Midbrain (tissue), 1 donor: ENCODE results near the gene C19orf47.

Experiments
- DNase-seq: peaks from one replicate; lab custom pipeline; 2025; lab: John Stamatoyannopoulos, UW

C19orf47 gene

GRCh38 chr19:40315812-40316470 is 32.3 kb downstream of the C19orf47 start:
- DNase-seq = no peak

- no peak for DNase-seq
Measured at GRCh38 chr19:40314656-40315055, 33.5 kb downstream of the C19orf47 start.

GRCh38 chr19:40313229-40313983 is 34.8 kb downstream of the C19orf47 start:
- DNase-seq = no peak

DNA sequence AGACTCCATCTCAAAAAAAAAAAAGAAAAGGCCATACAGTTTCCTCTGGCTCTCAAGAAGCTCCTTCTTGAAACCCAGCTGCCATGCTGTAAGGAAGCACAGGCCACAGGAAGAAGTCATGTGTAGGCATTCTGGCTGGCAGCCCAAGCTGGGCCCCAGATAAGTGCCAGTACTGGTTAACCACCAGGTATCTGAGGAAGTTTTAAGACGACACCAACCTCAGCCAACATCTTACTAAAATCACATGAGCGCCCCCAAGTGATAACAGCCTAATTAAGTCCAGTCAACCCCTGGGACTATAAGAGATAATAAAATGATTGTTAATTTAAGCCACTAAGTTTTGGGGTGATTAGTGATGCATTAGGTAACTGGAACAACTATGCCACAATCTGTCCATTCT is 35.7 kb downstream of the C19orf47 start:
- no peak for DNase-seq

- no peak for DNase-seq
Measured at GRCh38 chr19:40309666-40310065, 38.5 kb downstream of the C19orf47 start.

- peak; percentile 82 for DNase-seq
Measured at GRCh38 chr19:40305403-40305802, 42.8 kb downstream of the C19orf47 start.

- no peak for DNase-seq
Measured at GRCh38 chr19:40304306-40304705, 43.9 kb downstream of the C19orf47 start.

DNA sequence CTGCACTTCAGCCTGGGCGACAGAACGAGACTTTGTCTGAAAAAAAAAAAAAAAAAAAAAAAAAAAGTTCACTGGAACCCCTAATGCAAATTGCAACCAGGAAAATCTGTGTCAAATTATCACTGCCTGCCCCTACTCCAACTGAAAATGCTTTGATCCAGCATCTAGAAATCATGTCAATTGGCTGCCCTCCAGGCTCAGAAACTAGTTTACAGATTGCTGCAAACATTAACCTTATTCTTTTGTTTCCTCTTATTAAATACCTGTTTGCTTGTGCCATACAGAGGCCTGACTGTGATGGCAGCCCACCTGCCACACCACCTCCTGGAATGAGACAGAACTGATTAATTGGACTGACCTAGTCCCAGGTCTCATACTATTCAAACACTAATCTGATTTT is 44.4 kb downstream of the C19orf47 start:
- no peak for DNase-seq

DNA sequence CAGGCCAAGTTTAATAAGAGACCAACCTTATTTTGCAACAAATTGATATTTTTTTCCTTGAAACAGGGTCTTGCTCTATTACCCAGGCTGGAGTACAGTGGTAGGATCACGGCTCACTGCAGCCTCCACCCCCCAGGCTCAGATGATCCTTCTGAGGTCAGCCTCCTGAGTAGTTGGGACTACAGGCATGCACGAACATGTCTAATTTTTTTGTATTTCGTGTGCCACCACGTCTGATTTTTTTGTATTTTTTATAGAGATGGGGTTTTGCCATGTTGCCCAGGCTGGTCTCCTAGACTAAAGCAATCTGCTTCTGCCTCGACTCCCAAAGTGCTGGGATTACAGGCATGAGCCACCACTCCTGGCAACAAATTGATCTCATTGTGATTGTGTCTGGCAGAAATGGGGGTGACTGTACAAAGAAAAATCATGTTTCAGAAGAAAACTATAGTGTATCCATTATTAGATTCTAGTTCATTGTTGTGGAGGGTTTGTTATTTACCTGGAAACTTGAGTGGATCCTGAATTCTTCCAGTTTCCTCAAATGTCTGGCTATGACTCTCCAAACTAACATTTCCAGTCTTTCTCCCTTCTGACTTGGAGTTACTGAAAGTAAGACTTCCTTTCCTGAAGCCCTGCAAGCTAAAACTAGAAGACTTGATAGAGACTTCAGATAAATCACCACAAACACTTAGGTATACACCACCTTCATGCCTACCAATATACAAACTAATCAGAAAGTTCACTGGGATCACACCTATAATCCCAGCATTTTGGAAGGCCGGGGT is 45.8 kb downstream of the C19orf47 start:
- no peak for DNase-seq

- DNase-seq = no peak
Measured at GRCh38 chr19:40300668-40301067, 47.5 kb downstream of the C19orf47 start.

DNA sequence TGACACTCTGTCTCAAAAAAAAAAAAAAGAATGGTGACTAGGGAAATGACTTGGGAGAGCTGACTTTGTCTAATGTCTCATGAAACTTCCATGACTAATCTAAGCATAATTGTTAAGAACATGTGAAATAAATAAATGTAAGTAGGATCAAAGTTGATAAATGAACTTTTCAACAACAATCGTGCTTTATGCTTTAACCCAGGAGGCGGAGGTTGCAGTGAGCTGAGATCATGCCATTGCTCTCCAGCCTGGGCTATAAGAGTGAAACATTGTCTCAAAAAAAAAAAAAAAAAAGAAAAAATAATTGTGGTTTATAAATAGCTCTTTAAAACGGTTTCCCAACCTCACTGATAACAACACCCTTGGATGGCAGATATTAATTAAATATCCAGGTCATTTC is 50.2 kb downstream of the C19orf47 start:
- no peak for DNase-seq

DNA sequence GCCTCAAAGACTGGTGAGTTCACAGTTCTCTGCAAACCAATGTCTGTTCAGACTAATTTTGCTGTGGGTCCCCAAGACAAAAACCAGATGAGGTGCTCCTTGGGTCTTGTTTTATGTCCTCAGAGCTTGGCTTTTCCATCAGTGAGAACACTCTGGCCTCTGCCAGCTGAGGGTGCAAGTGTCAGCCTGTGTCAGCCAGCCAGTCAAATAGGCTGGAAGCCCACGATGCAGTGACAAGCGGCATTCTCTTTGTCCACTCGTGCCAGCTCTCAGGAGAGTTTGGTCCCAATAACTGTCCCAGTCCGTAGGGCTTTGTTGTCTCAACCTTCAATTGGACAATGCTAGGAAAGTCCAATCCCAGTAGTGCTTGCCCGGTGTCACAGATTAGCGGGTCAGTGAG is 53.6 kb downstream of the C19orf47 start:
- peak; percentile 59 for DNase-seq

DNA sequence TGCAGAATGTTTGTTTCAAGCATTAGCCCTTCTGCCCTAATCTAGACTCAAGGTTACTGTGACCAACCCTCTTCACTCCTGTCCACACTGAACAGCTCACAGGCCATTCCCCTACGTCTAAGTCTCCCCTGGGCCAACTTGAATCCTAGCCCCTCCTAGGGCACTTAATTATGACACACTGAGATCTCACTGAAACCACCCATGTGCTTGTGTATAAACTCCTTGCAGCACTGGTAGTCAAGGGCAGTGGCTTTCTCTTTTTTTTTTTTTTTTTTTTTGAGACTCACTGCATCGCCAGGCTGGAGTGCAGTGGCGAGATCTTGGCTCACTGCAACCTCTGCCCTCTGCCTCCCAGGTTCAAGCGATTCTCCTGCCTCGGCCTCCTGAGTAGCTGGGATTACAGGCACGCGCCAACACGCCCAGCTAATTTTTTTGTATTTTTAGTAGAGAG is 61.2 kb downstream of the C19orf47 start:
- no peak for DNase-seq

DNA sequence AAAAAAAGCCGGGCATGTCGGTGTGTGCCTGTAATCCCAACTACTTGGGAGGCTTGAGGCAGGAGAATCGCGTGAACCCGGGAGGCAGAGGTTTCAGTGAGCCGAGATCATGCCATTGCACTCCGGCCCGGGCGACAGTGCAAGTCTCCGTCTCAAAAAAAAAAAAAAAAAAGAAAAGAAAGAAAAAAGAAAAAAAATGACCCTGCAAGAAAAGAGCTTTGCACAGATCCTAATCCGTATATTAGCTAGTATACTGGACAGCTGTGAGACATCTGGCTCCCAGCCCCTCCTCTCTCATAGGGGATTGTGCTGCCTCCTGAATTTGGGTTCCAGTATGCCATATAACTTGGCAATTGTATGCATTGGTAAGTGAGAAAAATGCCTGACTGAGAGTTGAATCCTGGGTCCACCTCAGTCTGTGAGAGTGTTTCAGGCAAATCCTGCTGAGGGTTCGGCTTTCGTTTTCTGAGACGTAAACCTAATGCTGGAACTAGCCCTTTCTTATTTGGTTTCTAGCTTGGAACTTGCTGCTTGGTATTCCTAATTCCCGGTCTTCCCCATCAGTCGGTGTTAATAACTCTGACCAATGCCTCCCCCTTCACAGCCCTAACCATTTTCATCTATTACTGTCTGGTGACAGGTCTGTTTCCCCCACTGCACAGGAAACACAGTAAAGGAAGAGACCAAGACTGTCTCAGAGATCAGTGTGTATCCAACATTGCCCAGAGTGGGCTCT is 61.8 kb downstream of the C19orf47 start:
- no peak for DNase-seq

DNA sequence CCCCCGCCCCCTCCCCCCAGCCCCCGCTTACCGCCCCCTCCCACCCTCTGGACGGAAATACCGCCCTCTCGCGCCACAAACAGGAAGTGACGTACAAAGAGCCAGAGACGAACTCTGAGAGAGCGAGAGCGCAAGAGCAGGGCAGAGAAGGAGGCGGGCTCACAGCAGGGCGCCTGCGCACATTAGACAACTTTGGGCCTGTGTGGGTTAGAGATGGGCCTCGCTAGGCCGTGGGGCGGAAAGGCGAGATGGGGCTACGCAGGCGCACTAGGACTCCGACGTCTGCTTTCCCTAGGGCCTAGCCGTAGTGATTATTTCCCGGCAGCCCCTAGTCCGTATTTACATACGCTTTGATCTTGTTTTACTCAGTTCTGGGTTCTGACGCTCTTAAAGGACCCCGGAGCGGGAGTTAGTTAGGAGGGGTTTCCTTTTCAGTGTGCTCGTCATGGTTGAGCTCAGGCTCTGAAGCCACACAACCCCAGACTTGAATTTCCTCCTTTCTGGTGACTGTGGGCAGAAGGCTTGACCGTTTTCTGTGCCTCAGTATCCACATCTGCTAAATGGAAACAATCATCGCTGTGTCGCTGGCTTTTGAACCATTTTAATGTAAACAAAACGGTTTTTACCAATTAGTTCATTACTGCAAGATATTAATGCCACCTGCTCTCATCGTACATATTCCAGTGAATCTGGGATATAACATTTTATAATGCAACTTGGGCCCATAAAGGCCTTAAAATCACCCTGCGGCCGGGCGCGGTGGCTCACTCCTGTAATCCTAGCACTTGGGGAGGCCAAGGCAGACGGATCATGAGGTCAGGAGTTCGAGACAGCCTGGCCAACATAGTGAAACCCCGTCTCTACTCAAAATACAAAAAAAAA is 62.6 kb downstream of the C19orf47 start:
- peak; percentile 99 for DNase-seq

DNA sequence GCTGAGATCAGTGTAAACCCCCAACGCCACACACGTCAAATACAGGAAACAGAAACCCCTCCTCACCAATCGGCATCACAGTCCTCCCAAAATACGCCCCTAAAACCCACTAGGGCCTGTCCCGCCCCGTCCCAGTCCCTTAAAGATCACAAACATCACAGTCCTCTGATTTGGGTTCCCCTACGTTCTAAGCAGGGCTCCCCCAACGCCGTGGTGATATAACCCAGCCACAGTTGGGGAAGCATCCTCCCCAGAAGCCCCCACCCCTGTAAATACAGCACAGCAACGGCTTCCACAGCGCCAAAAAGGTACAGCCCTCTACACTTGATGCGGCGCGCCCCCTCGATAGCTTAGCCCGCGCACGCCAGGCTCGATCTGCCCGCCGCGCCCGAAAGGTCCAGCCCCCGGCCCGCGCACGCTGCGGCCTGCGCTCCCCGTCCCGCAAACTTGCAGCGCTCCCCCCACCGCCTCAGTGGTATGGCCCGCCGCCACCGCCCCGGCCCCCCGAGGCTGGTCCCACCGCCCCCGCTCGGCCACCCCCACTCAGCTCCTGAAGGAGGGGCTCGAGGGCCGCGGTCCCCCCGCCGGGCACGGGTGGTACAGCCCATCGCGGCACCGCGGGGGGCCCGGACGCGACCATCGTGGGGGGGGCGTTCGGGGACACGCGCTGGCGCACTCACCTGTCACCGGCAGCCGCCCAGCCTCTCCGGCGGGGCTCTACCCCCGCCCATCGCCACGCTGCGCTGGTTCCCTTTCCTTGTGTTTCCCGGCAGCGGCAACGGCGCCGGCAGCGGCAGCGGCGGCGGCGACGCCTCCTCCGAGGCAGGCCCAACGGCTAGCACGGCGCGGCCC is 63.5 kb downstream of the C19orf47 start, which contains the start of gene AKT2:
Gene AKT2, minus strand, starts transcription at position 845 of the 852 bp plus-strand sequence. CDS start 20,078 bp downstream, outside the sequence.
- peak; percentile 77 for DNase-seq

GRCh38 chr19:40284251-40284500 is 64.0 kb downstream of the C19orf47 start:
- DNase-seq = no peak

- no peak for DNase-seq
Measured at GRCh38 chr19:40283414-40284250, 64.6 kb downstream of the C19orf47 start.

- no peak for DNase-seq
Measured at GRCh38 chr19:40282920-40283319, 65.3 kb downstream of the C19orf47 start.
